Activated CD4-positive, alpha-beta memory T cell treated with anti-CD3 and anti-CD28 coated beads for 36 hours (primary cell): ENCODE results near the gene ARHGDIB. TPM values are rescaled to one million over a fixed set of nuclear protein-coding genes. Genes with fewer than 3 reads are reported as not detected.

Experiments used
- CTCF ChIA-PET: fragments of 350-600 bp; sonication (Branson Sonifier 250); formaldehyde crosslinking; loops from one replicate; lab custom pipeline; 2021; ENCODE audit warnings: antibody characterized with exemption, inconsistent platforms; lab: Charles Lee
- POLR2A ChIA-PET: fragments of 350-600 bp; sonication (Branson Sonifier 250); formaldehyde crosslinking; loops from one replicate; lab custom pipeline; 2021; ENCODE audit warnings: antibody characterized with exemption; lab: Charles Lee
- DNase-seq: peaks from one replicate; pipeline ENCODE4 v3.0.0-alpha.2; 2020
- H3K27ac Mint-ChIP-seq: one replicate; pipeline ENCODE4 v1.8.0; 2021; ENCODE audit warnings: mixed read lengths
- H3K27me3 Mint-ChIP-seq: one replicate; pipeline ENCODE4 v1.8.0; 2021; ENCODE audit warnings: mixed read lengths
- H3K36me3 Mint-ChIP-seq: one replicate; pipeline ENCODE4 v1.8.0; 2021; ENCODE audit warnings: mixed read lengths
- H3K4me1 Mint-ChIP-seq: one replicate; pipeline ENCODE4 v1.8.0; 2021; ENCODE audit warnings: low read depth, mixed read lengths
- H3K4me3 Mint-ChIP-seq: one replicate; pipeline ENCODE4 v1.8.0; 2021; ENCODE audit warnings: mild to moderate bottlenecking, mixed read lengths
- H3K9me3 Mint-ChIP-seq: one replicate; pipeline ENCODE4 v1.8.0; 2021; ENCODE audit warnings: mixed read lengths
- intact Hi-C: fragments of 100-400 bp; cut with micrococcal nuclease; formaldehyde crosslinking; loops from one replicate; pipeline ENCODE4 v1.15.1; 2023
- total RNA-seq, 2 experiments: library from RNA; stranded (reverse); gene quantifications; one replicate each; pipeline ENCODE4 v1.2.3, GENCODE V29; 2021

Gene ARHGDIB
- total RNA-seq, 2 experiments from 2014 or later: 640 to 644 TPM

DNA sequence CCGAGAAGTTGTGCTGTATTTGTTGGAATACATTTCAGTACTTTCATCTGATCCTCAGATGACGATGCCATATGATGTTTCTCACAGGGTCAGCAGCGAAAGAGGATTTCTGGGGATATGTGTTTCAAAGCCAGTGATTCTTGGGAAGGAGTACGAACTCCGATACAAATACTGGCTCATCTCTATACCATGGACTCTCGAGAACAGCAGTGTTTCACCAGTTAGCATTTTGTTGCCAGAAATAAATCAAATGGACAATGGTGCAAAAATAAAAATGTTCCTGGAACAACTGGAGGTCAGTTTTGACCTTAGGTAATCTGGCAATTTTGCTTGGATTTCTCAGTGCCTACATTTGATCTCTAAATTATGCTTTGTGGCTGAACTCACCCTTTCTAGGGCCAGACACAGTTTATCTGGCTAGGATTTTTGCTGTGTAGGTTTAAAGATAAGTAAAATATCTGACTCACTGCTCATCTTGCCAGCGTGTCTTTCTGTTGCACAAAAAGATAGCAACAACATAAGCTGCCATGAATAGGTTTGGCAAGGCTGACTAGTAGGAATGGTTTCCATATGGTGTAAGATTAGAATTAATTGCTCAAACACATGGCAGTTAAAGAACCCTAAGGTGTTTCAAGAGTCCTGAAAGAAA, 64.8 kb downstream of the ARHGDIB start:
- DNase-seq: no peak
- Mint-ChIP-seq H3K4me1 (no peaks in the 10 kb centered on the region), H3K27ac (no peak overlapping the region), H3K9me3 (no peaks in the 10 kb centered on the region), H3K27me3 (no peaks in the 10 kb centered on the region), H3K4me3 (no peak overlapping the region), H3K36me3 (no peaks in the 10 kb centered on the region)
- ChIA-PET CTCF (no interaction called here), POLR2A (no interaction called here)
- intact Hi-C loops: no loop called here

DNA sequence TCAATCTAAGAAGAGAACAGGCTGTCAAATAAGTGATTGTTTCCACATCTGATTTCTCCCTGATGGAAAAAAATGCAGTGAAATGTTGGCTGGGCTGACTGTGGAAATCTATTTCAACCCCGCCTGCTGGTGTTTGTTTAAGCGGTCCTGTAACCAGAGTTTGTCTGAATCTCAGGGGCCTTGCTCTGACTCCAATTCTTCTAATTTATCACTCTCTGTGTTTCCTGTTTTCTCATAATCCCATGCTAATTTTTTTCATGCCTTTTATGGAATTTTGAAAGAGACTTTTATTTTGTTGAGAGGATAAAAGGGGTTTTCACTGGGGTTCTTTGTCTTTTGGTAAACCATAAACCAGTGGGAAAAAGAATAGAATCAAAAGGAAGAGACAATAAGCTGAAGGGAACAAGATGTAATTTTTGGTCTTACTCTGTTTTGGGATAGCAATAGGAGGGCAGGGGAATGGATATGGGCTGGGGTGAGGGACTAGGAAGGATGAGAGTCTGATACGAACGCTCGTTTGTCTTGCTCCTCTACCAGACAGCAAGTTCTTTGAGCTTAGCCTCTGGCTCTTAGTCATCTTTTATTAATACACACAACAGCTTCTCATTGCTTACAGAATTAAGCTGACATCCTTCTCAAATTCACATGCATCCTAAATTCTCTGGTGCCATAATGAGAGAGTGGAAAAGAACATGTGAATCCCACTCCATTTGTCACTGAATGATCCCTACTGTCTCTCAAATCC, 67.7 kb downstream of the ARHGDIB start:
- Mint-ChIP-seq H3K4me1 (no peaks in the 10 kb centered on the region), H3K27ac (no peak overlapping the region), H3K4me3 (no peak overlapping the region), H3K27me3 (peaks cover 3% of the 10 kb centered on the region), H3K9me3 (no peaks in the 10 kb centered on the region), H3K36me3 (no peaks in the 10 kb centered on the region)
- CTCF ChIA-PET: no interaction called here
- POLR2A ChIA-PET: no interaction called here
- intact Hi-C loops: no loop called here
- DNase-seq: no peak

DNA sequence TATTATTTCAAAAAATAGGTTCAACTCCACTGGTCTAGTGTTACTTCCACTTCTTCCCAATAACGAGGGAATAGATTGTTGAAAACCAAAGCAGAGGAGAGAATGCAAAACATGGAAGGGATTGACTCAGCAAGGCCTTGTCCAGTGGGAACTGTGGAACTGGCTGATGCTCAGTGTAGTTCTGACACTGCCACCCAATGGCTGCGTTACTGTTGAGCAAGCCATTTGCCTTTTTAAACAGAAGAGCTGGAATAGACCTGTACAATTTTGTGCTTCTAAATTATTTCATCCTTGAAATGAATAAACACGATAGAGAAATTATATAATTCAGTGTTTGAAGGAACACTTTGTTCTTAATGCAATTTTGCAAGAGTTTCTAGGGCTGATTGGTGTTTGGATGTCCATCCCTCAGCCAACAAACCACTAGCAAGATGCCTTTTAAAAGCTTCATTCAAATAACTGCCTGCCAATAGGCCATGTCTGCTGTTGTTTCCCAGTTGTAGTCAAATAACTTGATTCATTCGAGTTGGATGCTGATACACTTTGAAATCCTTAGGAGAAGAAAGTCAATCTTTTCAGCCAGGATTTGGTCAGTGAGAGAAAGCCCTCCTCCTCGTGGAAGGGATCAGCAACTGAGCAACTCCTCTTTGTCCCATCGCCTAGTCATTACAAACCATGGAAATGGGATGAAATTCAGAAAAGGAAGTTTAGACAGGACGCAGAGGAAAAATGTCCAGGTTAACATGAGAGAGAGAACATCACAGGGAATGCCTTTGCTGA, 68.5 kb downstream of the ARHGDIB start:
- ChIA-PET POLR2A (no interaction called here), CTCF (interaction anchor here (1.0 to 2.3 kb wide), 2 partner anchors 9 to 47 kb away, joined by 3 to 6 read pairs; no protein-coding TSS in a partner anchor)
- Mint-ChIP-seq H3K27me3 (peaks cover 3% of the 10 kb centered on the region), H3K36me3 (no peaks in the 10 kb centered on the region), H3K4me3 (no peak overlapping the region), H3K4me1 (no peaks in the 10 kb centered on the region), H3K9me3 (no peaks in the 10 kb centered on the region), H3K27ac (no peak overlapping the region)
- no peak for DNase-seq
- intact Hi-C loops: no loop called here

Other genes starting within 250 kb of the ARHGDIB start
- gene WBP11, start 158.1 kb downstream of the ARHGDIB start, total RNA-seq: 100 to 1,000 TPM; 131 to 134 TPM
- gene C12orf60, start 157.9 kb downstream of the ARHGDIB start, total RNA-seq: 1 to 10 TPM; 3.3 to 3.4 TPM
- not detected for gene SMCO3, start 147.4 kb downstream of the ARHGDIB start, total RNA-seq
- gene ART4, start 118.1 kb downstream of the ARHGDIB start, total RNA-seq: not detected
- gene MGP, start 75.7 kb downstream of the ARHGDIB start, total RNA-seq: not detected
- 1 to 10 TPM; 1.5 to 2.5 TPM for gene ERP27, start 23.1 kb downstream of the ARHGDIB start, total RNA-seq
- gene PDE6H, start 11.4 kb upstream of the ARHGDIB start, total RNA-seq: not detected